Non-pigmented ciliary epithelial cell (primary cell): ENCODE data around the gene STPG1.
A peak's percentile ranks its signal among the peaks of the same experiment; 100 is the strongest.

ENCODE experiments used
- DNase-seq: peaks from one replicate; pipeline ENCODE4 v3.0.0-alpha.2; 2010; ENCODE audit warnings: low read depth

The STPG1 gene

DNA sequence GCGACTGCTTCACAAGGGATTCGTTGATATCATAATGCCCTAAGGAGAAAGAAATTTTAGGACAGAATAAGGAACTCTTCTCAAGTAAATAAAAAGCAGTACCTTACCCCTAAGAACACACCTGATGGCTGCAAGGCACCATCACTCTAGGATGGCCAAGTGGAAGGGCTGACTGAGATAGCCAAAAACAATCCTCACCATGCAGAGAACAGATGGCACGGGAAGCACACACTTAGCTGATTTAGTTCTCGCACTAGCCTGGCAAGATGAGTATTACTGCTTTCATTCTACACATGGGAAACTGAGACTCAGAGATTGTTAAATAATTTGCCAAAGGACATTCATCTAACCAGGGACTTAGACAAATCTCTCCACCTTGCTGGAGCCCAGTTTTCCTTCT is 43.8 kb downstream of the STPG1 start:
- no peak for DNase-seq

DNA sequence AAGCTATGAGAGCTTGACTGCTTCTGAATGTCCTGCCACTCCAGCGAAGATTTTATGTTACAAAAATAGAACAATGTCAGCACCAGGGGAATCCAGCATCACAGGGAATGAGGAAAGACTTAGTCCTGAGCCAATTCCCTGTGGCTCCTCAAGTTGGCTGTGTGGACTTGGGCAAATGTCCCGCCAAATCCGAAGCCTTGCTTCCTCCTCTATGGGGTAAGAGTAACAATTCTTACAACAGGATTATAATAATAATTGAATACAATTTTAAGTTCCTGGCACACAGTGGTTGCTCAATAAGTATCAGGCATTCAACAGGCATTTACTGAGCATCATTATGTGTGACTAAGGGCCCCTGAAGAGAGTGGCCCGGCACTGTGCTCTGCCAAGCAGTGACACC is 44.4 kb downstream of the STPG1 start:
- DNase-seq, result no peak

GRCh38 chr1:24366707-24367106 is 46.9 kb downstream of the STPG1 start:
- DNase-seq, result no peak

DNA sequence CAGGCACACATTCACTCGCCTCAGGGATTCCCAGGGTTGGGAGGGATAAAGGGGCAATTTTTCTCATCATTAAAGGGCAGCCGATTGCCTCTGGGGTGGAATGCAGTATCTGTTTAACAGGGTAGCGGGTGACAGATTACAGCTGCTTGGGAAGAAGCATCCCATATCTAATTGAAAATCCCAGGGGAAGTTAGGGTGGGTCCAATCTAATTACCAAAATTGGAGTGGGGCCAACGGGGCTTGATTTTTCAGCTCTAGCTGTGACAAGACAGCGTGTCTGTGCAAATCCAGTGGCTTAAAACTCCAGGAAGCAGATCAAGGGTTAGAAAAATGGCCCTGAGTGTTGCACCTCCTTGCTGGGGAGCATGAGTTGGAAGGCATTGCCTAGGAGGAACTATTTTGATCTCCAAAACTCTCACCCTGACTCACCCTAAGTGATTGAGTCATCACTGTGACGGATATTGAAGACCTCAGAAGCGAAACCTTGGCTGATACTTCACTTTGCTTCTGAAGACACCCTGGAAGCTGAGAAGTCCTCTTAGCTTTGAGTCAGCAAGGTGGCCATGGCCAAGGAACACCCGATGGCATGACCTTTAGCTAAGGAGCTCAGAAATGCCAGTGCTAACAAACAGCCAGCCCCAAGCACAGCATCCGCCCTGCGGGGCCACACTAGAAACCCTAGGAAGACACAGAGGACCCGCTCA is 48.5 kb downstream of the STPG1 start:
- peak; percentile 68 for DNase-seq

- DNase-seq, result no peak
Measured at GRCh38 chr1:24364605-24364974, 49.0 kb downstream of the STPG1 start.

GRCh38 chr1:24363994-24364393 is 49.6 kb downstream of the STPG1 start:
- no peak for DNase-seq

- peak; percentile 76 for DNase-seq
Measured at GRCh38 chr1:24362982-24363614, 50.5 kb downstream of the STPG1 start.

- DNase-seq, result no peak
Measured at GRCh38 chr1:24362396-24362795, 51.2 kb downstream of the STPG1 start.

DNA sequence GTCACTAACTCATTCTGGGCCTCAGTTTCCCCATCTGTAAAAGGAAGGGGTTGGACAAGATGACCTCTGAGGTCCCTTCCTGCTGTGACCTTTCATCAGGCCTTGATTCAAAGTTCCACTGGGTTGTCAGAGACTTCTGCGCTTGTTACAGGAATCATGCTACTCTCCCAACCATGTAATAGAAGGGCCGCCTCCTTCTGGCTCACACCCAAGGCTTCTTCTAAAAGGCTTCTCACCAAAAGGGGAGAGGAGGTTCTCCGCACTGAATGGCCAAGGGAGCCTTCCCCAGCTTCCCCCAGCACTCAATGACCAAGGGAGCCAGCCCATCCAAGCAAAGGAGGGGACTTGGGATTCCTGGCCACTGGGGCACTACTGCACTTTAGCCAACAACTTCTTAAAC is 51.8 kb downstream of the STPG1 start:
- no peak for DNase-seq

DNA sequence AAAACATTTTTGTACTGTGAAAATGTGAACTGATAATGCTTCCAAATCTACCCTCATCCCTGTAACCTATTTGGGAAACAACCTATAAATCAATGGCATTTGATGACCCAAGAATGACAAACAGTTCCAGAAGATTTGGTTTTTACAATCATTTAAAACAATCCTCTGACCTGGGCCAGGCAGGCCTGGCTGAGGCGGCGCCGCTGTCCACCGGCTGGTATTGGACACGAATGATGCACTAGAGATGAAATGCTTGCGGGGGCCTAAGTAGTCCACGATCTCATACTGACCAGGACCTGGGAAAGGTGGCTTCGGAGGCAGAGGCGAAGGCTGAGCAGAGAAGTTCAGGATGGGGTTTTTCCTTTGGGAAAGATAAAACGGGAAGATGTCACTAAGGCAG is 52.9 kb downstream of the STPG1 start:
- DNase-seq, result no peak

- no peak for DNase-seq
Measured at GRCh38 chr1:24357038-24357437, 56.5 kb downstream of the STPG1 start.

DNA sequence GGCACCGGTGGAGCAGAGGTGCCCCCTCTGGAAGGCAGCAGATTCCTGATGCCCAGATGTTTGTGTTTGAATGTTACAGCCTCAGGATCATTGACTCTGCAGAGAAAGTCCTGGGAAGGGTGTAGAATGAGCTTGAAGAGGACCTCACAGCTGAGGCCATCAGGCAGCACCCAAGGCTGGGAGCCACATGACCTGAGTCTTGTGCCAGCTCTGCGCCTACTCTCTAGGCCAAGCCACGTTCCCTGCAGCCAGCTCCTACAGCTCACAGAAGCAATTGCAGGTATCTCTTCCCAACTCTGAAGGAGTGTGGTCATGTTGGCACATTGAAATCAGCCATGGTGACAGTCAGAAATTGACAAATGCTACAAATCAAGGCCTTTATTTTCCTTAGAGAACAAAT is 58.1 kb downstream of the STPG1 start:
- DNase-seq, result no peak

DNA sequence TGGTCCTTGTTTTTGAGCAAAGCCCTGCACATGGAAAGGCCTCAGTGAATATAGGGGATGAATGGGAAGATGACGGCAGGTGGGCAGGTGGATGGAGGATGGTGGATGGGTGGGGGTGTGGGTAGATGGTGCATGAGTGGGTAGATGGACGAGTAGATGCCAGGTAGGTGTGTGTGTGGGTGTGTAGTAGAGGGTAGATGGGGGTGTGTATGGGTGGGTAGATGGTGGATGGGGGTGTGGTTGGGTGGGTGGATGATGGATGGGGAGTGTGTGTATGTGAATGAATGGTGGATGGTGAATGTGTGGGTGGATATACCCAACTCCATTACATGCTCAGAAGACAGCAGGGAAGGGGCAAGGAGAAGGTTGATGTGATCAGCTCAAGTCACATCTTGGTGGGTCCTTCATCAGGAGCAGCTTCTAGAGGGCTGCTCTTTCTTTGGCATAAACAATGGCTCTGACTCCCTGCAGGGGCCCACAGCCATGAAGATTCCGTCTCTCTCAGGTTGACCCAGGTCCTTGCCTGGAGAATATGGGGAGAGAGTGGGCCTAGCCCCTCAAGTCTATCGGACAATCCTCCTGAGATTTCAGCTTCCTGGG is 60.2 kb downstream of the STPG1 start:
- no peak for DNase-seq

- DNase-seq, result no peak
Measured at GRCh38 chr1:24351918-24352627, 61.5 kb downstream of the STPG1 start.

DNA sequence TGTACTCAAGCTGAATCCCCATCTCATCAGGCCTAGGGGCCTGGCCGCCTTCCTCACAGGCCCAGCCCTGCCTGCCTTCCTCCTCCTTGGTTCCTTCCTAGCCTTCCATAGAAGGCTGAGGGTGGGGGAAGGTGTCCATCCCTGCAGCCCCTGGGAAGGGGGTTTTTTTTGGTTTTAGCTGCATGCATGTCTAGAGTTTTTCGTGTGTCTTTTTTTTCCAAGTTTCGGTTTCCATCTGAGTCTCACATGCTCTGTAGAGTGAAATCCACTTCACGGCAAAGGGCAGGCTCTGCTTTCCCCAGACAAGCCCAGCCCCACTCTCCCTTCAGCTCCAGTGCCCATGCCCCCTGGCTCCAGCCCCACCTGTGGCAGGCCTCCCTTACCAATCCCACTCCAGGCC is 62.3 kb downstream of the STPG1 start:
- no peak for DNase-seq

- no peak for DNase-seq
Measured at GRCh38 chr1:24349891-24350290, 63.7 kb downstream of the STPG1 start.

GRCh38 chr1:24348196-24348595 is 65.4 kb downstream of the STPG1 start:
- no peak for DNase-seq

GRCh38 chr1:24347159-24347934 is 66.2 kb downstream of the STPG1 start:
- no peak for DNase-seq

DNA sequence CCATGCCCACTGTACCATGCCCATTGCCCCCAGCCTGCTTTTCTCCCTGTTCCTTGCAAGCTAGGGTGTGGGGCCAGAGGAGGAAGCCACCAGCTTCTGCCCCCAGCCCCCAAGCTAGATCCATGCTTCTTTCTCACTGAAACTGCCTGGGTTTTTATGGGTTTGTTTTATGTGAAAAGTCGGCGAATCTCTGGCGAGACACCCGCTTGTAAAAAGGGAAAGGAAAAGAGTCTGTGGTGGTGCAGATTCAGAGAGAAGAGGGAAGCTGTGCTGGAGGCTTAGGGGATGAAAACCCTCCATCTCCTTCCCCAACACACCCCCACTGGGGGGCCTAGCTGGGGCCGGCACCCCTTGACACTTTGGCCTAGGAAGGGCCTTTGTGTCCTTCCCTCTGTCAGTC is 68.2 kb downstream of the STPG1 start:
- DNase-seq, result no peak

DNA sequence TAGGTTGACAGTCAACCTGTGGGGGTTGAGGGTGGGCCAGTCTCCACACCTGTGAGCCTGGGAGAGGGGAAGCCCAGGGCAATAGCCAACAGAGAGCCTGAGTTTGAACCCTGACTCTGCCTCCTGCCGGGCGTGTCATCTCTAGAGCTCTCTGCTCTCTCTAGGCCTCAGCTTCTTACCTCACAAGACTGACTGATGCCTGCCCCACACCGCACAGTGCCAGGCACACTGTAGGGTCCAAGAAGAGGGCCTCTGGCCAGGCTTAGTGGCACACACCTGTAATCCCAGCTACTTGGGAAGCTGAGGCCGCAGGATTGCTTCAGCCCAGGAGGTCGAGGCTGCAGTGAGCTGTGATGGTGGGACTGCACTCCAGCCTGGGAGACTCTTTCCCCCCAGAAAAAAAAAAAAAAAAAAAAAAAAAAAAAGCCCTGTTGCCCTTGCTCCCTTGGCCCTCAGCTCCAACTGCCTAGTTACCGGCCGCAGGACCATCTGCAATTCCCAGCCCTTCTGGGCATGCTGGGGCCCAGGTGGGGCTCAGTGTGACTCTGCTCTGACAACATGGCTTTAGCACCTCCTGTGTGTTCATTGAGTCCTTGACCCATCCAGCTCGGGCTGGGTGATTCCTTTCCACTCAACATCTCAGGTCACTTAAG is 69.4 kb downstream of the STPG1 start:
- DNase-seq, result no peak

- DNase-seq, result no peak
Measured at GRCh38 chr1:24343412-24344089, 70.0 kb downstream of the STPG1 start.
